GM12878 (cell line): Measurements from ENCODE around the gene RCL1. TPM values are rescaled to one million over a fixed set of nuclear protein-coding genes. Genes with fewer than 3 reads are reported as not detected.

ENCODE experiments used
- ATAC-seq: fragments of 200-7000 bp; cut with Tn5 transposase; 3 replicates; pipeline ENCODE4 v1.9.1; 2020; ENCODE audit warnings: mild to moderate bottlenecking, moderate library complexity
- BruUV-seq: library from RNA; stranded (reverse); fragments of 400-500 nt; replicated peaks from 2 replicates; lab custom pipeline; 2021; lab: Mats Ljungman, UMichigan
- CTCF ChIA-PET: fragments of 300-600 bp; sonication (Branson Sonifier 250); formaldehyde crosslinking; extraction: SDS; loops from one replicate; lab custom pipeline; 2021; ENCODE audit warnings: inconsistent platforms; lab: Yijun Ruan, JAX
- POLR2A ChIA-PET: fragments of 350-600 bp; formaldehyde crosslinking; extraction: SDS; loops from one replicate; lab custom pipeline; 2021; ENCODE audit warnings: inconsistent platforms; lab: Charles Lee
- RAD21 ChIA-PET: fragments of 300-600 bp; sonication (Branson Sonifier 250); formaldehyde crosslinking; loops from one replicate; lab custom pipeline; 2023; ENCODE audit warnings: antibody characterized with exemption; ENCODE audit not compliant: unreplicated experiment; lab: Charles Lee
- SMC1A ChIA-PET: fragments of 300-600 bp; sonication (Branson Sonifier 250); formaldehyde crosslinking; loops from one replicate; lab custom pipeline; 2023; ENCODE audit not compliant: unreplicated experiment, uncharacterized antibody; lab: Charles Lee
- DNase-seq: peaks from one replicate; pipeline ENCODE4 v3.0.0-alpha.2; 2011; ENCODE audit warnings: low read depth, low spot score
- FAIRE-seq: peaks from 3 replicates; lab custom pipeline; 2011; peaks lifted over from hg19 to GRCh38; lab: Jason Lieb, UNC
- H2AFZ ChIP-seq: 2 replicates; pipeline ENCODE4 v1.6.0; 2011; ENCODE audit warnings: low read depth, low read length, control low read depth; ENCODE audit not compliant: control insufficient read depth
- H3K27ac ChIP-seq: 2 replicates; pipeline ENCODE4 v1.5.1; 2011; ENCODE audit warnings: control low read depth; ENCODE audit not compliant: control insufficient read depth, insufficient read depth
- H3K27me3 ChIP-seq, 2 experiments: replicated peaks in 1 of 2; 2 replicates each; pipeline versions ENCODE4 v1.6.0 to v1.6.1; 2011; ENCODE audit warnings: low read length in 1 of 2; ENCODE audit not compliant: control insufficient read depth in 2 of 2, insufficient read depth in 2 of 2
- H3K36me3 ChIP-seq, 2 experiments: 2 replicates each; pipeline ENCODE4 v1.5.1; 2011; ENCODE audit warnings: low read length in 1 of 2; ENCODE audit not compliant: control insufficient read depth in 2 of 2, insufficient read depth in 2 of 2
- H3K4me1 ChIP-seq: 2 replicates; pipeline ENCODE4 v1.6.1; 2011; ENCODE audit warnings: mild to moderate bottlenecking, low read length, moderate library complexity, mixed read lengths; ENCODE audit not compliant: control insufficient read depth, insufficient read depth
- H3K4me2 ChIP-seq: 2 replicates; pipeline ENCODE4 v1.6.0; 2011; ENCODE audit warnings: control low read depth; ENCODE audit not compliant: control insufficient read depth, insufficient read depth
- H3K4me3 ChIP-seq: fragments of 200-600 bp; sonication (generic); 2 replicates; pipeline ENCODE4 v1.5.1; 2016
- H3K79me2 ChIP-seq: 2 replicates; pipeline ENCODE4 v1.6.0; 2011; ENCODE audit warnings: low read length; ENCODE audit not compliant: control insufficient read depth, insufficient read depth
- H3K9ac ChIP-seq: 2 replicates; pipeline ENCODE4 v1.8.0; 2011; ENCODE audit warnings: low read length, control low read depth, mixed read lengths; ENCODE audit not compliant: control insufficient read depth, insufficient read depth
- H3K9me3 ChIP-seq: replicated peaks from 3 replicates; pipeline ENCODE4 v1.5.1; 2011; ENCODE audit warnings: mild to moderate bottlenecking, low read length; ENCODE audit not compliant: control insufficient read depth, insufficient read depth
- H4K20me1 ChIP-seq: 2 replicates; pipeline ENCODE4 v1.6.0; 2011; ENCODE audit not compliant: control insufficient read depth, insufficient read depth
- NR2C1 ChIP-seq: fragments of 450-650 bp; IDR thresholded peaks from 2 replicates; pipeline ENCODE4 v1.6.1; 2017; ENCODE audit warnings: antibody characterized with exemption, mild to moderate bottlenecking, moderate library complexity
- POU2F2 ChIP-seq: IDR thresholded peaks from 3 replicates; pipeline ENCODE4 v1.6.1; 2011; ENCODE audit warnings: low read depth, mild to moderate bottlenecking, low read length, borderline replicate concordance
- RFX5 ChIP-seq: IDR thresholded peaks from 2 replicates; pipeline ENCODE4 v1.6.1; 2011; ENCODE audit warnings: low read depth, low read length, improper control_type of control experiment
- WGBS: methylation state at CpG from one replicate; pipeline ENCODE4 v1.1.6; 2016; ENCODE audit warnings: low lambda C conversion rate; ENCODE audit not compliant: insufficient replicate concordance, insufficient coverage; ENCODE audit errors: missing lambda C conversion rate; 5-methylcytosine and 5-hydroxymethylcytosine counted together
- in situ Hi-C: fragments of 300-500 bp; cut with MboI; formaldehyde crosslinking; loops from 9 replicates; pipeline ENCODE4 v1.14.3; 2018; ENCODE audit warnings: mixed read lengths
- intact Hi-C: fragments of 100-400 bp; cut with micrococcal nuclease; formaldehyde crosslinking; loops from one replicate; pipeline ENCODE4 v1.14.2; 2022; ENCODE audit not compliant: unreplicated experiment
- polyA plus RNA-seq, 11 experiments: library from polyadenylated mRNA; depleted of rRNA in 4 of 11; unstranded in 6 of 11; stranded (reverse) in 5 of 11; fragments of >200 nt; fragmentation: Nextera tagmentation in 4 of 11; fragmentation: Illumina TruSeq in 1 of 11; extraction: Ambion mirVana in 4 of 11; extraction: Trizol in 1 of 11; gene quantifications; 1 replicate in 1 of 11; 2 replicates in 10 of 11; pipeline versions ENCODE4 v1.2.1 to v1.2.3, GENCODE V29; 2011 to 2016; ENCODE audit warnings: inconsistent platforms in 2 of 11, missing spikeins in 2 of 11, low read depth in 1 of 11
- total RNA-seq, 4 experiments: library from RNA; depleted of rRNA in 3 of 4; stranded (reverse); fragments of >200 nt in 3 of 4; fragmentation: Illumina TruSeq in 1 of 4; extraction: Trizol in 1 of 4; gene quantifications; 2 replicates each; pipeline versions ENCODE4 v1.2.1 to v1.2.3, GENCODE V29; 2013 to 2021
- TF ChIP-seq, protein P1 (sequence below): IDR thresholded peaks from 2 replicates; pipeline ENCODE4 v1.6.1; 2012; ENCODE audit warnings: low read depth, low read length, improper control_type of control experiment
- TF ChIP-seq, protein P2 (sequence below): IDR thresholded peaks from 2 replicates; pipeline ENCODE4 v1.6.1; 2012; ENCODE audit warnings: mild to moderate bottlenecking, low read depth, low read length
- TF ChIP-seq, protein P3 (sequence below): fragments of 450-650 bp; IDR thresholded peaks from 2 replicates; pipeline ENCODE4 v1.6.1; 2016; ENCODE audit warnings: mild to moderate bottlenecking

The RCL1 gene
- total and polyA plus RNA-seq, 10 of the 15 experiments (the other 5 are each of a cell fraction or from before 2014, with no cell fraction given): 21.1 to 46.8 (median 30.5) TPM

DNA sequence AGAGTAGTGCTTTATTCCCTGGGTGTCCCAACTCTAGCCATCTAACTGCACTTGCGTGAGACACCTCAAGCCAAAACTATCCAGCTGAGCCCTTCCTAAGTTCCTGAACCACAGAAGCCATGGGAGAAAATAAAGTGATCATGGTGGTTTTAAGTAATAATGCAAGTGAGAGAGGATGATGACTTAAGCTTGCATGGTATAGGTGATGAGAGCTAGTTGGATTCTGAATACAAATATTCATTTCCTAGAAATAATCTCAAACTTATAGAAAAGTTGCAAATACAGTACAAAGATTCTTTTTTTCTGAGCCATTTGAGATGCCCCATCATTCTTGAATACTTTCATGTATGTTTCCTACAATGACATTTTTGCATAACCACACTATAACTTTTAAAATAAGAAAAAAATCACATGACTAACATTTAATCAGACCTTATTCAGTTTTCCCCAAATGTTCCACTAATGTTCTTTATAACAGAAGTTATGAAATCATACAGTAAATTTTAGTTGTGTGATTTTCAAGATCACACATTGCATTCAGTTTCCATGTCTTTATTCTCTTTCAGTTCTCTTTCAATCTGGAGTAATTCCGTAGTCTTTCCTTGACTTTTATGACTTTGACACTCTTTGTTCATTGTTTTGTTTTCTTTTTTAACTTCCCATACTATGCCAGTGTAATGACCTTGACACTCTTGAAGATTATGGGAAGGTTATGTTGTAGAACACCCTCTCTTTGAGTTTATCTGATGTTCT is 46.3 kb upstream of the RCL1 start:
- RAD21 ChIA-PET: interaction anchor here (0.8 to 1.4 kb wide), 3 partner anchors 142 to 855 kb away, joined by 3 read pairs; no protein-coding TSS in a partner anchor
- Histone ChIP-seq H3K4me2 (no peak overlapping the region), H4K20me1 (no peaks in the 10 kb centered on the region), H3K9me3 (no peaks in the 10 kb centered on the region), H3K79me2 (no peaks in the 10 kb centered on the region), H3K9ac (no peak overlapping the region), H3K36me3 (no peaks in the 10 kb centered on the region), H3K4me3 (no peak overlapping the region), H3K27me3 (no peaks in the 10 kb centered on the region), H3K27ac (no peak overlapping the region), H3K4me1 (peaks cover 3% of the 10 kb centered on the region; the same call in 1 of the 2 replicates), H2AFZ (no peak overlapping the region)
- FAIRE-seq (no peak), ATAC-seq (no peak), DNase-seq (no peak)
- CTCF ChIA-PET: interaction anchor here (0.6 to 8.7 kb wide), 11 partner anchors 9 to 854 kb away, joined by 3 to 53 read pairs (median 4); no protein-coding TSS in a partner anchor
- intact Hi-C loops: loop anchor here (5.0 kb wide), 1 partner anchor 144 kb away; no protein-coding TSS in a partner anchor
- no TSS peak for BruUV-seq
- TF ChIP-seq, protein P1, sequence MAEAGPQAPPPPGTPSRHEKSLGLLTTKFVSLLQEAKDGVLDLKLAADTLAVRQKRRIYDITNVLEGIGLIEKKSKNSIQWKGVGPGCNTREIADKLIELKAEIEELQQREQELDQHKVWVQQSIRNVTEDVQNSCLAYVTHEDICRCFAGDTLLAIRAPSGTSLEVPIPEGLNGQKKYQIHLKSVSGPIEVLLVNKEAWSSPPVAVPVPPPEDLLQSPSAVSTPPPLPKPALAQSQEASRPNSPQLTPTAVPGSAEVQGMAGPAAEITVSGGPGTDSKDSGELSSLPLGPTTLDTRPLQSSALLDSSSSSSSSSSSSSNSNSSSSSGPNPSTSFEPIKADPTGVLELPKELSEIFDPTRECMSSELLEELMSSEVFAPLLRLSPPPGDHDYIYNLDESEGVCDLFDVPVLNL: no peak
- TF ChIP-seq POU2F2 (no peak), NR2C1 (no peak), RFX5 (no peak)
- TF ChIP-seq, protein P2, sequence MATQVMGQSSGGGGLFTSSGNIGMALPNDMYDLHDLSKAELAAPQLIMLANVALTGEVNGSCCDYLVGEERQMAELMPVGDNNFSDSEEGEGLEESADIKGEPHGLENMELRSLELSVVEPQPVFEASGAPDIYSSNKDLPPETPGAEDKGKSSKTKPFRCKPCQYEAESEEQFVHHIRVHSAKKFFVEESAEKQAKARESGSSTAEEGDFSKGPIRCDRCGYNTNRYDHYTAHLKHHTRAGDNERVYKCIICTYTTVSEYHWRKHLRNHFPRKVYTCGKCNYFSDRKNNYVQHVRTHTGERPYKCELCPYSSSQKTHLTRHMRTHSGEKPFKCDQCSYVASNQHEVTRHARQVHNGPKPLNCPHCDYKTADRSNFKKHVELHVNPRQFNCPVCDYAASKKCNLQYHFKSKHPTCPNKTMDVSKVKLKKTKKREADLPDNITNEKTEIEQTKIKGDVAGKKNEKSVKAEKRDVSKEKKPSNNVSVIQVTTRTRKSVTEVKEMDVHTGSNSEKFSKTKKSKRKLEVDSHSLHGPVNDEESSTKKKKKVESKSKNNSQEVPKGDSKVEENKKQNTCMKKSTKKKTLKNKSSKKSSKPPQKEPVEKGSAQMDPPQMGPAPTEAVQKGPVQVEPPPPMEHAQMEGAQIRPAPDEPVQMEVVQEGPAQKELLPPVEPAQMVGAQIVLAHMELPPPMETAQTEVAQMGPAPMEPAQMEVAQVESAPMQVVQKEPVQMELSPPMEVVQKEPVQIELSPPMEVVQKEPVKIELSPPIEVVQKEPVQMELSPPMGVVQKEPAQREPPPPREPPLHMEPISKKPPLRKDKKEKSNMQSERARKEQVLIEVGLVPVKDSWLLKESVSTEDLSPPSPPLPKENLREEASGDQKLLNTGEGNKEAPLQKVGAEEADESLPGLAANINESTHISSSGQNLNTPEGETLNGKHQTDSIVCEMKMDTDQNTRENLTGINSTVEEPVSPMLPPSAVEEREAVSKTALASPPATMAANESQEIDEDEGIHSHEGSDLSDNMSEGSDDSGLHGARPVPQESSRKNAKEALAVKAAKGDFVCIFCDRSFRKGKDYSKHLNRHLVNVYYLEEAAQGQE: no peak
- TF ChIP-seq, protein P3, sequence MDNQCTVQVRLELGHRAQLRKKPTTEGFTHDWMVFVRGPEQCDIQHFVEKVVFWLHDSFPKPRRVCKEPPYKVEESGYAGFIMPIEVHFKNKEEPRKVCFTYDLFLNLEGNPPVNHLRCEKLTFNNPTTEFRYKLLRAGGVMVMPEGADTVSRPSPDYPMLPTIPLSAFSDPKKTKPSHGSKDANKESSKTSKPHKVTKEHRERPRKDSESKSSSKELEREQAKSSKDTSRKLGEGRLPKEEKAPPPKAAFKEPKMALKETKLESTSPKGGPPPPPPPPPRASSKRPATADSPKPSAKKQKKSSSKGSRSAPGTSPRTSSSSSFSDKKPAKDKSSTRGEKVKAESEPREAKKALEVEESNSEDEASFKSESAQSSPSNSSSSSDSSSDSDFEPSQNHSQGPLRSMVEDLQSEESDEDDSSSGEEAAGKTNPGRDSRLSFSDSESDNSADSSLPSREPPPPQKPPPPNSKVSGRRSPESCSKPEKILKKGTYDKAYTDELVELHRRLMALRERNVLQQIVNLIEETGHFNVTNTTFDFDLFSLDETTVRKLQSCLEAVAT: no peak
- WGBS: 65% methylated on average over 2 of the region's 2 CpGs
- POLR2A ChIA-PET: interaction anchor here (0.6 kb wide), 1 partner anchor 512 kb away, joined by 3 read pairs; no protein-coding TSS in a partner anchor
- SMC1A ChIA-PET: interaction anchor here (0.8 to 1.5 kb wide), 4 partner anchors 15 to 679 kb away, joined by 3 to 6 read pairs (median 3); no protein-coding TSS in a partner anchor
- in situ Hi-C loops: no loop called here
